Neuronal stem cell (in vitro differentiated cells): Measurements from ENCODE around the gene TGFB1.
A peak's percentile ranks its signal among the peaks of the same experiment; 100 is the strongest.

ENCODE experiments used
- DNase-seq: peaks from one replicate; pipeline ENCODE4 v3.0.0-alpha.2; 2013; ENCODE audit warnings: low spot score
- H2AFZ ChIP-seq: one replicate; pipeline ENCODE4 v1.6.1; 2013; ENCODE audit warnings: mild to moderate bottlenecking, low read length, inconsistent platforms
- H2AK5ac ChIP-seq: 2 replicates; pipeline ENCODE4 v1.6.1; 2013; ENCODE audit warnings: low read depth, mild to moderate bottlenecking, inconsistent platforms, low read length, moderate library complexity, mixed read lengths
- H2BK120ac ChIP-seq: 2 replicates; pipeline ENCODE4 v1.6.1; 2013; ENCODE audit warnings: low read depth, mild to moderate bottlenecking, inconsistent platforms, low read length, moderate library complexity, mixed read lengths
- H2BK12ac ChIP-seq: one replicate; pipeline ENCODE4 v1.6.1; 2013; ENCODE audit warnings: low read length, inconsistent platforms
- H2BK15ac ChIP-seq: 2 replicates; pipeline ENCODE4 v1.6.1; 2013; ENCODE audit warnings: mild to moderate bottlenecking, low read length, inconsistent platforms, mixed read lengths
- H2BK5ac ChIP-seq: one replicate; pipeline ENCODE4 v1.6.1; 2013; ENCODE audit warnings: inconsistent platforms, mild to moderate bottlenecking, low read length, moderate library complexity
- H3K14ac ChIP-seq: one replicate; pipeline ENCODE4 v1.6.1; 2013; ENCODE audit warnings: low read length, inconsistent platforms
- H3K18ac ChIP-seq: 2 replicates; pipeline ENCODE4 v1.6.1; 2013; ENCODE audit warnings: low read length, inconsistent platforms
- H3K23ac ChIP-seq: 2 replicates; pipeline ENCODE4 v1.6.1; 2013; ENCODE audit warnings: low read depth, mild to moderate bottlenecking, mixed read lengths, low read length, inconsistent platforms; ENCODE audit not compliant: poor library complexity
- H3K27ac ChIP-seq: replicated peaks from 3 replicates; pipeline ENCODE4 v1.5.1; 2013; ENCODE audit warnings: low read length, inconsistent platforms
- H3K27me3 ChIP-seq, 3 experiments: 2 replicates each; pipeline ENCODE4 v1.6.1; 2013; ENCODE audit warnings: low read length in 3 of 3, mild to moderate bottlenecking in 2 of 3, inconsistent platforms in 1 of 3, low read depth in 1 of 3, mixed read lengths in 1 of 3, moderate library complexity in 1 of 3; ENCODE audit not compliant: control insufficient read depth in 3 of 3, insufficient read depth in 3 of 3
- H3K36me3 ChIP-seq, 2 donors: replicated peaks in 1 of 2; 2 replicates each; pipeline ENCODE4 v1.6.1; 2013; ENCODE audit warnings: low read length in 2 of 2; ENCODE audit not compliant: control insufficient read depth in 2 of 2, insufficient read depth in 2 of 2
- H3K4ac ChIP-seq: 2 replicates; pipeline ENCODE4 v1.6.1; 2013; ENCODE audit warnings: inconsistent platforms, mild to moderate bottlenecking, low read length, moderate library complexity
- H3K4me1 ChIP-seq, 2 donors: 1 replicate in 1 of 2; 2 replicates in 1 of 2; pipeline ENCODE4 v1.6.1; 2013; ENCODE audit warnings: low read length in 2 of 2, low read depth in 1 of 2; ENCODE audit not compliant: control insufficient read depth in 2 of 2, insufficient read depth in 1 of 2
- H3K4me2 ChIP-seq: one replicate; pipeline ENCODE4 v1.6.1; 2013; ENCODE audit warnings: mild to moderate bottlenecking, low read length, inconsistent platforms; ENCODE audit not compliant: insufficient read depth, poor library complexity, severe bottlenecking
- H3K4me3 ChIP-seq, 2 donors: 2 replicates each; pipeline ENCODE4 v1.5.1; 2013; ENCODE audit warnings: low read length in 2 of 2, mild to moderate bottlenecking in 2 of 2, inconsistent platforms in 1 of 2, moderate library complexity in 1 of 2
- H3K79me1 ChIP-seq: one replicate; pipeline ENCODE4 v1.6.1; 2013; ENCODE audit warnings: low read depth, mild to moderate bottlenecking, inconsistent platforms, low read length, moderate library complexity
- H3K9ac ChIP-seq: one replicate; pipeline ENCODE4 v1.6.1; 2013; ENCODE audit warnings: mild to moderate bottlenecking, low read depth, low read length, inconsistent platforms; ENCODE audit not compliant: poor library complexity
- H3K9me3 ChIP-seq, 2 donors: replicated peaks in 1 of 2; 2 replicates each; pipeline versions ENCODE3 to v1.6.1; 2013; ENCODE audit warnings: low read length in 2 of 2, mild to moderate bottlenecking in 2 of 2, inconsistent platforms in 1 of 2, low read depth in 1 of 2, mixed read lengths in 1 of 2, moderate library complexity in 1 of 2; ENCODE audit not compliant: control insufficient read depth in 2 of 2, insufficient read depth in 1 of 2
- H4K8ac ChIP-seq: one replicate; pipeline ENCODE4 v1.6.1; 2013; ENCODE audit warnings: low read depth, mild to moderate bottlenecking, inconsistent platforms, low read length, moderate library complexity
- H4K91ac ChIP-seq: one replicate; pipeline ENCODE4 v1.6.1; 2013; ENCODE audit warnings: low read length, low read depth, mild to moderate bottlenecking, inconsistent platforms; ENCODE audit not compliant: poor library complexity
- WGBS, 2 donors: extraction: QIAGEN DNeasy Blood & Tissue Kit; methylation state at CpG; one replicate each; pipeline ENCODE4 v1.1.7; 2013; ENCODE audit warnings: missing lambda C conversion rate in 2 of 2, mixed read lengths in 1 of 2; ENCODE audit not compliant: insufficient read length in 2 of 2, insufficient replicate concordance in 1 of 2; ENCODE audit errors: extremely low coverage in 2 of 2; 5-methylcytosine and 5-hydroxymethylcytosine counted together

The TGFB1 gene

DNA sequence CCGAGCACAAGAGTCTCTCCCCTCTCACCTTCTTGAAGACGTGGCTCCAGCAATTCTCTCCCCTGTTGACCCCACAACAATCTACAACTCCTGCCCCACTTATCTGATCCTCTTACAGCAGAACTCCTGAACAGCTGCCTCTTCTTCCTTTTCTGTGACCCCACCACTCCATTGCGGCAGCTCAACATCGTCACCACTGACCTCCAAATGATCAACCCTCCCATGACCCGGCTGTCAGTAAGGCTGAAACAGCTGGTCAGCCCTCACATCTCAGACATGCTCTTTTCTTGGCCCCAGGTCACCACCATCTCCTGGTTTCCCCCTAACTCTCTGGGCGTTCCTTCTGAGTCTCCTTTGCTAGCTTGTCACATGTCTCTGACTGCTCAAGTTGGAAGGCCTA, 41.6 kb upstream of the TGFB1 start:
- Histone ChIP-seq H2BK12ac (no peak overlapping the region), H4K8ac (no peak overlapping the region), H3K36me3 (peaks cover 13 to 18% of the 10 kb centered on the region in 2 donors), H2BK15ac (no peak overlapping the region), H2AK5ac (no peak overlapping the region), H2BK120ac (no peak overlapping the region), H3K4me3 (peak overlapping the region; percentile 9 to 29), H3K27ac (no peak overlapping the region), H2AFZ (no peak overlapping the region), H3K9ac (no peak overlapping the region), H3K79me1 (peaks cover 4% of the 10 kb centered on the region), H3K23ac (no peak overlapping the region), H3K4me2 (no peak overlapping the region), H3K14ac (no peak overlapping the region), H2BK5ac (no peak overlapping the region), H4K91ac (no peak overlapping the region), H3K18ac (no peak overlapping the region), H3K4ac (no peak overlapping the region), H3K4me1 (peaks cover 3 to 5% of the 10 kb centered on the region in 2 donors), H3K27me3 (no peaks in the 10 kb centered on the region), H3K9me3 (no peaks in the 10 kb centered on the region)
- no peak for DNase-seq
- WGBS, 2 donors, result no CpG with 5 or more reads among the region's 6 CpGs

DNA sequence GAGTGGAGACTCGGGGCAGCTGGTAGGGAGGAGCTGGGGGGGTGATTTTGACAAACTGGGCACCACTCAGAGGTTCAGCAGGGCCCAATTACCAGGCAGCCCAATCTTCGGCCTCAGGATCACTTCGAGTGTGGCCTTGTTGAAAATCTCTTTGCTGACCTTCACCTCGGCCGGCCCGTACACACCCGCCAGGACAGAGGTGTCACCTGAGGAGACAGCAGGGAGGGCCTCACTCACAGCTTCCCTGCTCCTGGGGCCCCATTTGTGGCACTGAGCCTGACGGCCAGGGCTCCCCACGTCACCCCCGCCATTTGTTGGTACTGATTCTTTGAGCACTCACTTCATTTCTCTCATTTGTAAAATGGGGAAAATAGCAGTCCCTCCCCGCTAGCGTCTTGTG, 39.1 kb upstream of the TGFB1 start:
- H3K9me3 ChIP-seq, result no peaks in the 10 kb centered on the region
- H4K8ac ChIP-seq, result no peak overlapping the region
- no peak overlapping the region for H2BK12ac ChIP-seq
- no peak overlapping the region for H2BK5ac ChIP-seq
- no peaks in the 10 kb centered on the region for H3K27me3 ChIP-seq
- no peak overlapping the region for H2BK15ac ChIP-seq
- DNase-seq, result no peak
- H3K18ac ChIP-seq, result no peak overlapping the region
- no peak overlapping the region for H3K23ac ChIP-seq
- no peak overlapping the region for H2BK120ac ChIP-seq
- no peak overlapping the region for H3K4me3 ChIP-seq
- H3K4ac ChIP-seq, result no peak overlapping the region
- no peak overlapping the region for H3K27ac ChIP-seq
- peaks cover 4% of the 10 kb centered on the region for H3K79me1 ChIP-seq
- H3K36me3 ChIP-seq, result peaks cover 16 to 33% of the 10 kb centered on the region in 2 donors
- no peak overlapping the region for H3K4me2 ChIP-seq
- H3K14ac ChIP-seq, result no peak overlapping the region
- H2AK5ac ChIP-seq, result no peak overlapping the region
- no CpG with 5 or more reads among the region's 12 CpGs for WGBS, 2 donors
- H3K4me1 ChIP-seq, result no peaks in the 10 kb centered on the region
- no peak overlapping the region for H3K9ac ChIP-seq
- H4K91ac ChIP-seq, result no peak overlapping the region
- H2AFZ ChIP-seq, result no peak overlapping the region

DNA sequence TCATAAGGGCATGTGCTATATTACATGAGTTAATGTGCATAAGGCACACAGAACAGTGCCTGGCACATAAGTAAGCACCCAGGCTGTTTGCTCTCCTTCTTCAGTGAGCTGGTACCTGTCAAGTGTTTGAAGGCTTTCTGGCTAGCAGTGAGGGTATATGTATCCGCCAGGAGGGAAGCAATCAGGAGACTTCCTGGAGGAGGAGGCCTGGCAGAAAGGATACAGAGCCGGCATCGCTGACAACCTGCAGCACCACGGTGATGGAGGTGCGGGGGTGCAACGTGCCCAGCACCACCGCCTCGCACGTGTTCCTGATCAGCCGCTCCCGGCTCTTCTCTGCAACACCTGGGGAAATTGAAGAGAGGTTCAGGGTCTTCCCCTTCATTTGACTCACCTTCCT, 37.9 kb upstream of the TGFB1 start:
- H3K18ac ChIP-seq, result no peak overlapping the region
- no CpG with 5 or more reads among the region's 11 CpGs for WGBS, 2 donors
- H2AFZ ChIP-seq, result no peak overlapping the region
- no peaks in the 10 kb centered on the region for H3K27me3 ChIP-seq
- no peak overlapping the region for H3K14ac ChIP-seq
- H3K4ac ChIP-seq, result no peak overlapping the region
- no peak overlapping the region for H3K23ac ChIP-seq
- no peak overlapping the region for H2BK120ac ChIP-seq
- H3K79me1 ChIP-seq, result peaks cover 4% of the 10 kb centered on the region
- H3K27ac ChIP-seq, result no peak overlapping the region
- no peak overlapping the region for H2BK12ac ChIP-seq
- H3K4me2 ChIP-seq, result no peak overlapping the region
- no peak overlapping the region for H4K91ac ChIP-seq
- peak overlapping the region; percentile 92 for H4K8ac ChIP-seq
- DNase-seq, result no peak
- H2BK5ac ChIP-seq, result no peak overlapping the region
- no peak overlapping the region for H2AK5ac ChIP-seq
- no peaks in the 10 kb centered on the region for H3K4me1 ChIP-seq
- no peaks in the 10 kb centered on the region for H3K9me3 ChIP-seq
- H3K36me3 ChIP-seq, result peaks cover 16 to 43% of the 10 kb centered on the region in 2 donors
- no peak overlapping the region for H2BK15ac ChIP-seq
- no peak overlapping the region for H3K4me3 ChIP-seq
- no peak overlapping the region for H3K9ac ChIP-seq

DNA sequence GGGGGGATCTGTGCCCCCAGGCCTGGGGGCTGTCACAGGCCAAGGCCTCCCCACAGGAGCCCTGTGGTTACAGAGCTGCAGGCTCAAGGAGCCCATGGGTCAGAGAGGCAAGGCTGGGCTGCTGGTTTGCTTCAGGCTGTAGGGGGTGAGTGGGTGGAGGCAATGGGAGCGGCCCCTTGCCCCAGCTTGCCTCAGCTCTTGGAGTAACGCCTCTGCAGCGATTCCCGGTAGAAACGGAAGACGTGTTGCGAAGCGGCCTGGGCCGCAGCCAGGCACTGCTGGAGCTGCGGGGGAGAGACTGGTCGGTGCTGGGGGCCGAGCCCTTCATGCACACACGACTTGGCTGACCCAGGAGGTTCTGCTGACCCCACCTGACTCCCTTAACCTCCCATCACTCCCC, 32.7 kb upstream of the TGFB1 start:
- Histone ChIP-seq H3K4me1 (no peaks in the 10 kb centered on the region), H3K9ac (no peak overlapping the region), H3K9me3 (no peaks in the 10 kb centered on the region), H2AFZ (no peak overlapping the region), H3K4me3 (no peak overlapping the region), H3K27ac (no peak overlapping the region), H2BK15ac (no peak overlapping the region), H3K36me3 (peaks cover 15 to 62% of the 10 kb centered on the region in 2 donors), H3K27me3 (no peaks in the 10 kb centered on the region), H3K14ac (no peak overlapping the region), H3K4ac (no peak overlapping the region), H3K4me2 (no peak overlapping the region), H2BK12ac (no peak overlapping the region), H3K18ac (no peak overlapping the region), H4K8ac (no peak overlapping the region), H2BK120ac (no peak overlapping the region), H3K79me1 (peaks cover 4% of the 10 kb centered on the region), H4K91ac (no peak overlapping the region), H3K23ac (no peak overlapping the region), H2AK5ac (no peak overlapping the region), H2BK5ac (no peak overlapping the region)
- no peak for DNase-seq
- WGBS, 2 donors, result no CpG with 5 or more reads among the region's 13 CpGs
